OCI-LY7 (cell line): Measurements from ENCODE around the gene SAA4. TPM values are rescaled to one million over a fixed set of nuclear protein-coding genes. Genes with fewer than 3 reads are reported as not detected.
"Not testable (repeated sequence)": the region's sequence is repeated elsewhere in the genome, so short reads cannot be mapped to it uniquely, and the experiment has no call there.

Experiments used
- BruUV-seq: library from RNA; stranded (reverse); fragments of 400-500 nt; replicated peaks from 2 replicates; lab custom pipeline; 2021; lab: Mats Ljungman, UMichigan
- CTCF ChIA-PET: fragments of 300-600 bp; sonication (Branson Sonifier 250); formaldehyde crosslinking; loops from one replicate; lab custom pipeline; 2022; ENCODE audit warnings: antibody characterized with exemption; ENCODE audit not compliant: unreplicated experiment; lab: Charles Lee
- POLR2A ChIA-PET: fragments of 300-600 bp; sonication (Branson Sonifier 250); formaldehyde crosslinking; loops from one replicate; lab custom pipeline; 2022; ENCODE audit warnings: antibody characterized with exemption; lab: Charles Lee
- DNase-seq: peaks from one replicate; pipeline ENCODE4 v3.0.0-alpha.2; 2015; ENCODE audit warnings: low spot score
- H2AFZ ChIP-seq: fragments of 200-600 bp; sonication (generic), shearing (Covaris generic); 2 replicates; pipeline ENCODE4 v1.6.1; 2014; ENCODE audit warnings: mild to moderate bottlenecking, antibody characterized with exemption, low read length, moderate library complexity
- H3K27ac ChIP-seq: fragments of 200-600 bp; sonication (generic); 2 replicates; pipeline ENCODE4 v1.5.1; 2014; ENCODE audit warnings: mixed run types, low read depth, mild to moderate bottlenecking, moderate library complexity, low read length, inconsistent platforms; ENCODE audit not compliant: poor library complexity, severe bottlenecking
- H3K36me3 ChIP-seq: fragments of 200-600 bp; sonication (generic); 2 replicates; pipeline ENCODE4 v1.6.1; 2014; ENCODE audit warnings: mild to moderate bottlenecking, antibody characterized with exemption, low read length, moderate library complexity, mixed read lengths; ENCODE audit not compliant: insufficient read depth
- H3K4me1 ChIP-seq: fragments of 200-600 bp; sonication (generic); 2 replicates; pipeline ENCODE4 v1.5.1; 2014; ENCODE audit warnings: mild to moderate bottlenecking, low read length; ENCODE audit not compliant: insufficient read depth, poor library complexity, severe bottlenecking
- H3K4me2 ChIP-seq: fragments of 200-600 bp; sonication (generic); 2 replicates; pipeline ENCODE4 v1.6.1; 2014; ENCODE audit warnings: mild to moderate bottlenecking, low read length
- H3K4me3 ChIP-seq: fragments of 200-600 bp; sonication (generic); 2 replicates; pipeline ENCODE4 v1.5.1; 2014; ENCODE audit warnings: mild to moderate bottlenecking, low read depth, low read length; ENCODE audit not compliant: poor library complexity, severe bottlenecking
- H3K79me2 ChIP-seq: fragments of 200-600 bp; sonication (generic); 2 replicates; pipeline ENCODE4 v1.6.1; 2016; ENCODE audit warnings: low read depth, mild to moderate bottlenecking, low read length, moderate library complexity, mixed read lengths; ENCODE audit not compliant: insufficient read depth
- H3K9me2 ChIP-seq: fragments of 200-600 bp; sonication (generic); 2 replicates; pipeline ENCODE4 v1.6.1; 2016; ENCODE audit warnings: mild to moderate bottlenecking, low read length, mixed read lengths; ENCODE audit not compliant: insufficient read depth
- H3K9me3 ChIP-seq: fragments of 200-600 bp; sonication (generic); 2 replicates; pipeline ENCODE4 v1.6.1; 2014; ENCODE audit warnings: mild to moderate bottlenecking, mixed run types, low read length, mixed read lengths
- H4K20me1 ChIP-seq: fragments of 200-600 bp; sonication (generic); 2 replicates; pipeline ENCODE4 v1.6.1; 2014; ENCODE audit warnings: mild to moderate bottlenecking, antibody characterized with exemption, low read length, moderate library complexity, mixed read lengths; ENCODE audit not compliant: insufficient read depth
- EZH2phosphoT487 ChIP-seq: fragments of 200-600 bp; sonication (generic); IDR thresholded peaks from 2 replicates; pipeline ENCODE4 v1.6.1; 2018; ENCODE audit warnings: low read depth, borderline replicate concordance, mild to moderate bottlenecking, mixed run types, antibody characterized with exemption, low read length, moderate library complexity, mixed read lengths
- intact Hi-C: fragments of 100-400 bp; cut with micrococcal nuclease; formaldehyde crosslinking; loops from one replicate; pipeline ENCODE4 v1.10.0; 2022; ENCODE audit not compliant: unreplicated experiment
- total RNA-seq, 2 experiments: library from RNA; depleted of rRNA in 1 of 2; stranded (reverse); fragments of >200 nt in 1 of 2; shearing (Covaris generic) in 1 of 2; gene quantifications; 2 replicates each; pipeline ENCODE4 v1.2.3, GENCODE V29; 2014 to 2022
- TF ChIP-seq, protein P1 (sequence below): fragments of 200-600 bp; sonication (generic); conservative IDR thresholded peaks from 2 replicates; pipeline ENCODE4 v1.5.1; 2014; ENCODE audit warnings: mild to moderate bottlenecking, antibody characterized with exemption, low read length, moderate library complexity, mixed read lengths

The SAA4 gene
- total RNA-seq, 2 experiments from 2014 or later, result not detected

- POLR2A ChIA-PET, result interaction anchor here (0.6 kb wide), 1 partner anchor 867 kb away, joined by 3 read pairs; no protein-coding TSS in a partner anchor
- H3K9me3 ChIP-seq, H4K20me1 ChIP-seq, H3K4me3 ChIP-seq, intact Hi-C loops, H3K9me2 ChIP-seq, DNase-seq, H3K79me2 ChIP-seq, BruUV-seq, H3K36me3 ChIP-seq, CTCF ChIA-PET, H3K27ac ChIP-seq: not testable (repeated sequence)
- H3K4me1 ChIP-seq, result peaks cover 10% of the 10 kb centered on the region
- H3K4me2 ChIP-seq, result peak overlapping the region; percentile 20; the same call in 1 of the 2 replicates
- peak overlapping the region; percentile 73; the same call in 1 of the 2 replicates for H2AFZ ChIP-seq
Observed at GRCh38 chr11:18267335-18268133, 30.9 kb upstream of the SAA4 start.

GRCh38 chr11:18265949-18266348 lies 29.3 kb upstream of the SAA4 start, which contains the start of gene SAA1:
Gene SAA1, plus strand, starts transcription at chr11:18266264. Its CDS starts 624 bp downstream, at chr11:18266888.
- Histone ChIP-seq H3K36me3 (no peaks in the 10 kb centered on the region), H2AFZ (peak within 1 kb of the TSS; percentile 43; the same call in 1 of the 2 replicates), H3K4me3 (no peak within 1 kb of the TSS), H3K9me3 (no peaks in the 10 kb centered on the region), H4K20me1 (no peaks in the 10 kb centered on the region), H3K27ac (no peak within 1 kb of the TSS), H3K4me1 (peaks cover 10% of the 10 kb centered on the region), H3K9me2 (no peaks in the 10 kb centered on the region), H3K4me2 (peak within 1 kb of the TSS; percentile 33; the same call in 1 of the 2 replicates), H3K79me2 (no peaks in the 10 kb centered on the region)
- POLR2A ChIA-PET, result interaction anchor here (0.6 to 1.3 kb wide), 2 partner anchors 24 to 76 kb away, joined by 3 to 4 read pairs; no protein-coding TSS in a partner anchor
- no peak for DNase-seq
- BruUV-seq, result no TSS peak
- TF ChIP-seq EZH2phosphoT487, result no peak
- TF ChIP-seq, protein P1, sequence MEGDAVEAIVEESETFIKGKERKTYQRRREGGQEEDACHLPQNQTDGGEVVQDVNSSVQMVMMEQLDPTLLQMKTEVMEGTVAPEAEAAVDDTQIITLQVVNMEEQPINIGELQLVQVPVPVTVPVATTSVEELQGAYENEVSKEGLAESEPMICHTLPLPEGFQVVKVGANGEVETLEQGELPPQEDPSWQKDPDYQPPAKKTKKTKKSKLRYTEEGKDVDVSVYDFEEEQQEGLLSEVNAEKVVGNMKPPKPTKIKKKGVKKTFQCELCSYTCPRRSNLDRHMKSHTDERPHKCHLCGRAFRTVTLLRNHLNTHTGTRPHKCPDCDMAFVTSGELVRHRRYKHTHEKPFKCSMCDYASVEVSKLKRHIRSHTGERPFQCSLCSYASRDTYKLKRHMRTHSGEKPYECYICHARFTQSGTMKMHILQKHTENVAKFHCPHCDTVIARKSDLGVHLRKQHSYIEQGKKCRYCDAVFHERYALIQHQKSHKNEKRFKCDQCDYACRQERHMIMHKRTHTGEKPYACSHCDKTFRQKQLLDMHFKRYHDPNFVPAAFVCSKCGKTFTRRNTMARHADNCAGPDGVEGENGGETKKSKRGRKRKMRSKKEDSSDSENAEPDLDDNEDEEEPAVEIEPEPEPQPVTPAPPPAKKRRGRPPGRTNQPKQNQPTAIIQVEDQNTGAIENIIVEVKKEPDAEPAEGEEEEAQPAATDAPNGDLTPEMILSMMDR, result no peak
- CTCF ChIA-PET, result no interaction called here
- intact Hi-C loops, result no loop called here

- TF ChIP-seq EZH2phosphoT487, result no peak
- TF ChIP-seq, protein P1, result no peak
- Histone ChIP-seq H3K36me3 (no peaks in the 10 kb centered on the region), H4K20me1 (no peaks in the 10 kb centered on the region), H3K9me3 (no peaks in the 10 kb centered on the region), H3K4me3 (no peak overlapping the region), H3K4me1 (peaks cover 10% of the 10 kb centered on the region), H3K79me2 (no peaks in the 10 kb centered on the region), H3K9me2 (no peaks in the 10 kb centered on the region), H3K4me2 (peak overlapping the region; percentile 33; the same call in 1 of the 2 replicates), H3K27ac (no peak overlapping the region), H2AFZ (peak overlapping the region; percentile 43; the same call in 1 of the 2 replicates)
- CTCF ChIA-PET, result no interaction called here
- intact Hi-C loops, result no loop called here
- no peak for DNase-seq
- no TSS peak for BruUV-seq
- POLR2A ChIA-PET, result interaction anchor here (1.3 kb wide), 2 partner anchors 12 to 25 kb away, joined by 4 to 7 read pairs; no protein-coding TSS in a partner anchor
Observed at GRCh38 chr11:18264677-18265555, 28.3 kb upstream of the SAA4 start.
